Liver (tissue), 9 donors: ENCODE data around the gene FAAP100. TPM values are rescaled to one million over a fixed set of nuclear protein-coding genes. Genes with fewer than 3 reads are reported as not detected.

Experiments
- DNase-seq: peaks from one replicate; pipeline ENCODE4 v3.0.0-alpha.2; 2017; ENCODE audit warnings: low spot score
- H3K27ac ChIP-seq, 2 donors: one replicate each; pipeline ENCODE4 v1.7.0; 2013; ENCODE audit warnings: inconsistent platforms in 2 of 2, low read length in 2 of 2, control low read depth in 1 of 2, low read depth in 1 of 2, mild to moderate bottlenecking in 1 of 2
- H3K27me3 ChIP-seq, 4 donors: one replicate each; pipeline versions ENCODE4 v1.6.1 to v1.7.0; 2013; ENCODE audit warnings: low read length in 3 of 4, inconsistent platforms in 1 of 4, mild to moderate bottlenecking in 1 of 4, moderate library complexity in 1 of 4; ENCODE audit not compliant: control insufficient read depth in 4 of 4, insufficient read depth in 4 of 4
- H3K36me3 ChIP-seq, 4 donors: one replicate each; pipeline versions ENCODE4 v1.6.1 to v1.7.0; 2013; ENCODE audit warnings: low read length in 3 of 4, mild to moderate bottlenecking in 3 of 4, low read depth in 1 of 4, moderate library complexity in 1 of 4; ENCODE audit not compliant: control insufficient read depth in 4 of 4, insufficient read depth in 3 of 4
- H3K4me1 ChIP-seq, 4 donors: one replicate each; pipeline versions ENCODE4 v1.6.1 to v1.7.0; 2013; ENCODE audit warnings: low read length in 3 of 4, mild to moderate bottlenecking in 3 of 4, moderate library complexity in 1 of 4; ENCODE audit not compliant: control insufficient read depth in 4 of 4, insufficient read depth in 4 of 4
- H3K4me3 ChIP-seq, 3 donors: one replicate each; pipeline versions ENCODE4 v1.6.1 to v1.7.0; 2013; ENCODE audit warnings: low read length in 3 of 3, control low read depth in 1 of 3, low read depth in 1 of 3, mild to moderate bottlenecking in 1 of 3
- H3K9ac ChIP-seq, 2 donors: one replicate each; pipeline ENCODE4 v1.7.0; 2013; ENCODE audit warnings: low read length in 2 of 2, mild to moderate bottlenecking in 2 of 2, moderate library complexity in 2 of 2, control low read depth in 1 of 2, low read depth in 1 of 2
- H3K9me3 ChIP-seq, 4 donors: one replicate each; pipeline versions ENCODE4 v1.6.1 to v1.7.0; 2013; ENCODE audit warnings: low read length in 3 of 4; ENCODE audit not compliant: control insufficient read depth in 4 of 4
- ATF3 ChIP-seq: IDR thresholded peaks from 2 replicates; pipeline ENCODE4 v1.6.1; 2016; ENCODE audit warnings: antibody characterized with exemption
- CTCF ChIP-seq: fragments of 150-350 bp; IDR thresholded peaks from 2 replicates; pipeline ENCODE4 v1.5.1; 2017; ENCODE audit warnings: improper control_type of control experiment, low read depth, low read length; ENCODE audit not compliant: missing input control
- EGR1 ChIP-seq, 2 donors: IDR thresholded peaks; 2 replicates each; pipeline ENCODE4 v1.6.1; 2016 to 2018; ENCODE audit warnings: antibody characterized with exemption in 2 of 2, low read depth in 2 of 2
- FOXA1 ChIP-seq: IDR thresholded peaks from 2 replicates; pipeline ENCODE4 v1.6.1; 2016; ENCODE audit warnings: antibody characterized with exemption
- FOXA2 ChIP-seq: IDR thresholded peaks from 2 replicates; pipeline ENCODE4 v1.6.1; 2016; ENCODE audit warnings: antibody characterized with exemption
- HNF4A ChIP-seq, 2 donors: conservative IDR thresholded peaks; 2 replicates each; pipeline ENCODE4 v1.6.1; 2016; ENCODE audit warnings: antibody characterized with exemption in 2 of 2, mild to moderate bottlenecking in 2 of 2
- HNF4G ChIP-seq: IDR thresholded peaks from 2 replicates; pipeline ENCODE4 v1.6.1; 2016; ENCODE audit warnings: antibody characterized with exemption
- JUND ChIP-seq, 2 donors: IDR thresholded peaks; 2 replicates each; pipeline ENCODE4 v1.6.1; 2016; ENCODE audit warnings: antibody characterized with exemption in 2 of 2
- NR2F2 ChIP-seq: IDR thresholded peaks from 2 replicates; pipeline ENCODE4 v1.6.1; 2016; ENCODE audit warnings: antibody characterized with exemption
- RAD21 ChIP-seq, 2 donors: IDR thresholded peaks; 2 replicates each; pipeline ENCODE4 v1.6.1; 2016; ENCODE audit warnings: antibody characterized with exemption in 2 of 2, mild to moderate bottlenecking in 2 of 2
- REST ChIP-seq: IDR thresholded peaks from 2 replicates; pipeline ENCODE4 v1.6.1; 2016; ENCODE audit warnings: antibody characterized with exemption, mild to moderate bottlenecking
- RXRA ChIP-seq, 2 donors: IDR thresholded peaks; 2 replicates each; pipeline ENCODE4 v1.6.1; 2017 to 2018; ENCODE audit warnings: antibody characterized with exemption in 2 of 2, mild to moderate bottlenecking in 1 of 2
- SP1 ChIP-seq: IDR thresholded peaks from 2 replicates; pipeline ENCODE4 v1.6.1; 2018; ENCODE audit warnings: antibody characterized with exemption, mild to moderate bottlenecking
- TAF1 ChIP-seq: conservative IDR thresholded peaks from 2 replicates; pipeline ENCODE4 v1.6.1; 2016; ENCODE audit warnings: antibody characterized with exemption, mild to moderate bottlenecking
- YY1 ChIP-seq: IDR thresholded peaks from 2 replicates; pipeline ENCODE4 v1.6.1; 2016; ENCODE audit warnings: antibody characterized with exemption, mild to moderate bottlenecking
- WGBS: extraction: QIAGEN DNeasy Blood & Tissue Kit; methylation state at CpG from one replicate; pipeline ENCODE4 v1.1.7; 2013; 5-methylcytosine and 5-hydroxymethylcytosine counted together
- polyA plus RNA-seq, 2 donors: library from polyadenylated mRNA; stranded (reverse) in 1 of 2; unstranded in 1 of 2; fragments of 200-250 nt in 1 of 2; fragments of >200 nt in 1 of 2; fragmentation: Nextera tagmentation in 1 of 2; extraction: Ambion mirVana in 1 of 2; gene quantifications; one replicate each; pipeline versions ENCODE4 v1.2.1 to v1.2.3, GENCODE V29; 2013 to 2015
- total RNA-seq, 2 donors: library from RNA; depleted of rRNA; stranded (reverse); fragments of >200 nt; gene quantifications; one replicate each; pipeline ENCODE4 v1.2.3, GENCODE V29; 2014
- TF ChIP-seq, protein P1 (sequence below): IDR thresholded peaks from 2 replicates; pipeline ENCODE4 v1.6.1; 2016; ENCODE audit warnings: antibody characterized with exemption
- TF ChIP-seq, protein P2 (sequence below): IDR thresholded peaks from 2 replicates; pipeline ENCODE4 v1.6.1; 2016; ENCODE audit warnings: antibody characterized with exemption
- donor health status: healthy.
- donor health status: healthy.
- donor health status: healthy.
- donor health status: healthy.
- donor health status: healthy.

Gene FAAP100
- total and polyA plus RNA-seq, 4 donors = 8.1 to 14.7 (median 9.7) TPM

DNA sequence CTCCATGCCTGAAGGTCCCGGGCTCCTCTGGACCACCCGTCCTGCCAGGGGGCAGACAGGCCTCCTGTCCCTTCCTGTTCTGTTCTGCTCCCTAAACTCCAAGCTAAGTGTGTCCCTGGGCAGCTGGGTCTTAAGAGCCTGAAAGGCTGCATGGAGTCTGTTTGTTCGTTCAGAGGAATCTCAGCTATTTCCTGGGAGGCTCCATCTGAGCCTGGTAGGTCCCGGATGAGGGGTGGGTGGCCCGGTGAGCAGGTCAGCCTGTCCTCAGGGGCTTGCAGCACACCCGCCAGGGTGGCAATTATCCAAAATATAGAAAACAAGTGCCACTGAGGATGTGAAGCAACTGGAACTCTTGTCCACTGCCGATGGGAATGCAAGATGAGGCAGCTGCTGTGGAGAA, 52.1 kb downstream of the FAAP100 start:
- WGBS = 69% methylated on average over 7 of the region's 7 CpGs
- TF ChIP-seq, protein P1, sequence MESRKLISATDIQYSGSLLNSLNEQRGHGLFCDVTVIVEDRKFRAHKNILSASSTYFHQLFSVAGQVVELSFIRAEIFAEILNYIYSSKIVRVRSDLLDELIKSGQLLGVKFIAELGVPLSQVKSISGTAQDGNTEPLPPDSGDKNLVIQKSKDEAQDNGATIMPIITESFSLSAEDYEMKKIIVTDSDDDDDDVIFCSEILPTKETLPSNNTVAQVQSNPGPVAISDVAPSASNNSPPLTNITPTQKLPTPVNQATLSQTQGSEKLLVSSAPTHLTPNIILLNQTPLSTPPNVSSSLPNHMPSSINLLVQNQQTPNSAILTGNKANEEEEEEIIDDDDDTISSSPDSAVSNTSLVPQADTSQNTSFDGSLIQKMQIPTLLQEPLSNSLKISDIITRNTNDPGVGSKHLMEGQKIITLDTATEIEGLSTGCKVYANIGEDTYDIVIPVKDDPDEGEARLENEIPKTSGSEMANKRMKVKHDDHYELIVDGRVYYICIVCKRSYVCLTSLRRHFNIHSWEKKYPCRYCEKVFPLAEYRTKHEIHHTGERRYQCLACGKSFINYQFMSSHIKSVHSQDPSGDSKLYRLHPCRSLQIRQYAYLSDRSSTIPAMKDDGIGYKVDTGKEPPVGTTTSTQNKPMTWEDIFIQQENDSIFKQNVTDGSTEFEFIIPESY = no peak
- no peak for TF ChIP-seq REST
- no peak for TF ChIP-seq FOXA2
- no peak for TF ChIP-seq FOXA1
- no peak for TF ChIP-seq YY1
- TF ChIP-seq CTCF = no peak
- TF ChIP-seq ATF3 = no peak
- no peak for TF ChIP-seq RXRA (IDR thresholded peaks at IDR 0.05)
- no peak for TF ChIP-seq TAF1
- no peak for TF ChIP-seq HNF4G
- TF ChIP-seq JUND (IDR thresholded peaks at IDR 0.05) = no peak
- no peak for TF ChIP-seq RAD21 (IDR thresholded peaks at IDR 0.05)
- no peak for TF ChIP-seq EGR1 (IDR thresholded peaks at IDR 0.05; ENCODE audit: low read depth in 2 of 2)
- TF ChIP-seq, protein P2, sequence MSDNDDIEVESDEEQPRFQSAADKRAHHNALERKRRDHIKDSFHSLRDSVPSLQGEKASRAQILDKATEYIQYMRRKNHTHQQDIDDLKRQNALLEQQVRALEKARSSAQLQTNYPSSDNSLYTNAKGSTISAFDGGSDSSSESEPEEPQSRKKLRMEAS = no peak
- H3K27ac ChIP-seq = no peak overlapping the region
- no peaks in the 10 kb centered on the region for H3K36me3 ChIP-seq
- H3K9ac ChIP-seq = no peak overlapping the region
- H3K27me3 ChIP-seq = no peaks in the 10 kb centered on the region
- H3K9me3 ChIP-seq = no peaks in the 10 kb centered on the region
- no peak overlapping the region for H3K4me3 ChIP-seq
- no peaks in the 10 kb centered on the region for H3K4me1 ChIP-seq
- no peak for DNase-seq

DNA sequence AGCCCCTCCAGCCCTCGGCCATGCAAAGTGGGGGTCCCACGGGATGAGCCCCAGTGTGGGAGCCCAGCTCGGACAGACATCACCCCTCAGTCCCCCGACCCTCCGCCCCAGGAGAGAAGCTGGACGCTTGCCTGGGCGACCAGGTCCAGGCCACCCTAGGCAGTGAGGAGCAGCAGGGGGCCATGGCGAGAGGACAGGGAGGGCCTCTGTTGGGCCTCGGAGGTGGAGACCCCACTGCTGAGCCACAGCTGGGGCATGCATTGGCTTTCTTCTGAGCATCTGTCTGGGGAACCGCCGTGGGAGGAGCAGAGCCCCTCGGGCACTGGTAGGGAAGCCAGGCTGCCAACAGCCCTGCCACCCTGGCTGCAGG, 52.6 kb downstream of the FAAP100 start:
- no peaks in the 10 kb centered on the region for H3K36me3 ChIP-seq
- no peak for DNase-seq
- no peaks in the 10 kb centered on the region for H3K4me1 ChIP-seq
- no peak overlapping the region for H3K4me3 ChIP-seq
- H3K27me3 ChIP-seq = no peaks in the 10 kb centered on the region
- H3K9me3 ChIP-seq = no peaks in the 10 kb centered on the region
- H3K27ac ChIP-seq = no peak overlapping the region
- 75% methylated on average over 12 of the region's 12 CpGs for WGBS
- no peak overlapping the region for H3K9ac ChIP-seq
- TF ChIP-seq, protein P1 = no peak
- TF ChIP-seq FOXA1 (no peak), HNF4G (no peak), TAF1 (no peak), YY1 (no peak), CTCF (no peak), SP1 (no peak), ATF3 (no peak), HNF4A (conservative IDR thresholded peaks at IDR 0.05) (no peak), JUND (IDR thresholded peaks at IDR 0.05) (no peak), FOXA2 (no peak), NR2F2 (no peak), RXRA (IDR thresholded peaks at IDR 0.05) (no peak), RAD21 (IDR thresholded peaks at IDR 0.05) (no peak)
